Stimulated activated CD4-positive, alpha-beta T cell treated with anti-CD3 and anti-CD28 coated beads, Interleukin-4, amount 100 ng/mL, for 4 hours (primary cell): ENCODE results near the gene RAP1GAP.
A peak's percentile ranks its signal among the peaks of the same experiment; 100 is the strongest.

ENCODE experiments used
- DNase-seq, 2 experiments: peaks; one replicate each; pipeline ENCODE4 v3.0.0-alpha.2; 2020

Gene RAP1GAP

DNA sequence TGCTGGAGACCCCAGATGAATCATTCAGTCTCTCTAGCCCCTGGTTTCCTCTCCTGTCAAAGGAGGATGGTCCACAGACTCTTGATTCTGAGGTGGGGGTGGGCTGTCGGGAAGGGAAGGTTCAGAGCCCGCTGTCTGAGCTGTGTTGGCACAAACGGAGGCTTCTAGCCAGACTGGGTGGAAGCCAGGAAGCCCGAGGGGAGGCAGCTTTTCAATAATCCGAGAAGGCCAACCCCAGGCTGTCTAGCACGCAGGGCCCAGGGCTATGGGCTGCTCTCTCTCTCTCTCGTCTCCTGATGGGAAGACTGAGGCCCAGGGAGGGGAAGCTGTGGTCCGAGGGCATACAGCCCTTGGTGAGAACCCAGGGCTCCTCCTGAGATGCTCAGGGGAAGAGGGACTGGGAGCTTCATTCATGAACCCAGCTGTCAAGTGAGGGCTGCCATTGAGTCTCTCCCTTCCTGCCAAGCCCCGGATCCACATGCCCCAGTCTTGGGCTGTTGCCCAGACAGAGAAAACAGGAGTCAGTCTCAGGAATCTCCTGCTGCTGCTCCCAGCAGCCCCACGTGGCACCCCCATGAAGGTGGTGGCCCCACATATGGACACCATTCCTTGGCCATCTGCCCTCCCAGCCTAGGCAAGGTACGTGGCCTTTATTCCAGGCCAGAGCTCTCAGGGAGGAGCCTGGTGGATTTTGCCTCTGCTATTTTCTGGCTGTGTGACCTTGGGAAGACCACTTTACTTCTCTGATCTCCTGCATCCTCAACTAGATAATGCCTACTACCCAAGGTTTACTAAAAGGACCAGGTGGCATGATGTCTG lies 44.4 kb downstream of the RAP1GAP start:
- DNase-seq: no peak

DNA sequence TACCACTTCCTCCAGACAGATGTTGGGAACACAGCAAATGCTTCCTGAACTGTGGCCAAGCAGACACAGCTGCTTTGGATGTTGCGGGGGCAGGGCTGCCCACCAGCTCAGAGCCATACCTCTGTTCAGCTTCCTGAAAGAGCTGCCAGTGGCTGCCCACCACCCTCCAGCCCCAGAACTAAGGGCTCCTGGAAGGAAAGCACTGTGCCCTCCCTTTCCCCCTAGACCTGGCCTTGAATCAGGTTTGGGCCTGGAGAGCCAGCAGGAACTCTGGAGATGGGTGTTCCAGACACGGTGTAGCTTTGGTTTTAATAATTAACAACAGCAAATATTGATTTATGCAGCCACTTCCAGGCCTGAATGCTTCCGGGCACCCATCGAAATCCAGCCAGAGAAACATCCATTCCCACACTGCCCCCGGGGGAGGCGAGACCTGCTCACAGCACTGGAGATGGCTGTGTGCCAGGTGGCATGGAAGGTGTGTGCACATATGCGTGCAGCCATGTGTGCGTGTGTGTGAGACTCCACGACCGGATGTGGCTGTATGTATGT lies 45.7 kb downstream of the RAP1GAP start:
- DNase-seq: no peak

DNA sequence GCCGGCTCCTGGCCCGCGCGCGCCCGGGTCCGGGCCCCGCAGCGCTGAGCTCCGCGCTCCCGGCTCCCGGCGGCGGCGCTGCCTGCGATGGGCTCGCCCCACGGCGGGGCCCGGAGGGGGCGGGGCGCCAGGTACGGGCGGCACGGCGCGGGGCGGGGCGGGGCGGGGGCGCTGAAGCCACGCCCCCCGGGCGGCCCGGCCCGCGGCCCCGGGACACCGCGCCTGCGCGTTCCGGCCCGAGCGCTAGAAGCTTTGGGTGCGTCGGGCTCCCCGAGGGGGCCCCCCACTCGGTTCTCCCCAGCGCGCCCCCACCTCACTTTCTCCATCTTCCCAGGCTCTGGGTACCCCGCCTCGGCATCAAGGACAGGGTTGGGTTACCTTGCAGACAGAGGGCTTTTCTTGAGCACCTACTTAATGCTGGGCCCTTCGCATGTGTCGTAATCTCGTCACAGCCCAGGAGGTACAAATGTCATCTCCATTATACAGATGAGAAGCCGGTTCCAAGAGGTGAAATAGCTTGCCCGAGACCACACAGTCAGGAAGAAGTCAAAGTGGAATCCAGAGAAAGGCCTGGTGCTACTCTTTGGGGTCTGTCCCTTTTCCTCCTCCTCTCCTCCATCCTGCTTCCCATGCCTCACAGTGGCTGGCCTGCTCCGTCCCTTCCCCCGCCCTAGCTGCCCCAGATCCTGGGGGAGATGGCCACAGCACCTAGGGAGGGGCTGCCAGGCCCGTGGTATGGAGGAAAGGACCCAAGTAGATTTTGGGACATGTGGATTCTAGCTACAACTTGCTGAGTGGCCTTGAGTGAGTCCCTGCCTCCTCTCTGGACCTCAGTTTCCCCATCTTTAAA lies 46.5 kb downstream of the RAP1GAP start:
- DNase-seq: peak; percentile 38 to 67

DNA sequence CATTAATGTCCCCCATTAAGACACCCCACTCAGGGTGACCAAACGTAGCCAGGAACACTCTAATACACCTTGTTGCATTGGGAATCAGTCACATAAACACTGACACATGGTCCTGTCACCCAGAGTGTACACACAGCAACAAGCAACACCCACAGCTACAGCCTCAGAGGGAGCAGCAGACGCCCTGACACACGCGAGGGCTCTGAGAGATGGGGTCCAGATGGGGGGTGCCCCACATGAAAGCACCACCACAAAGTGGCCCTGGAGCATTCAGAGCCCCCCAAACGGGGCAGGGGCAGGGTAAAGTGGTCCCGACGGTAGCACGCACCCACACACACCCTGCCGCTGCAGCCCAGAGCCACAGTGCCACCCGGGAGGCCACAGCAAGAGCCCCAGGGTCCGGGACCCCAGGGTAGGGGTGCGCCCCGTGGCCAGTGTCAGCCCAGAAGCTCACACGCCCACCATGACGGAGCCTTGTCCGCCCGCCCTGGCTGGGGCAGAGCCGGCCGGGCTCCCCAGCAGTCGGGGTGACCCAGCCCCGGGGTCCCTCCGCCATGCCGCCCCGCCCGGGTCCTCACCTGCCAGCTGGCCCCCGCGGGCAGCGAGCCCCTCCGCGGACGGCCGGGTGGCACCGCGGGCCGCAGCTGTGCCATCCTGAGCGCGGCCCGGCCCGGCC lies 47.3 kb downstream of the RAP1GAP start:
- no peak for DNase-seq

DNA sequence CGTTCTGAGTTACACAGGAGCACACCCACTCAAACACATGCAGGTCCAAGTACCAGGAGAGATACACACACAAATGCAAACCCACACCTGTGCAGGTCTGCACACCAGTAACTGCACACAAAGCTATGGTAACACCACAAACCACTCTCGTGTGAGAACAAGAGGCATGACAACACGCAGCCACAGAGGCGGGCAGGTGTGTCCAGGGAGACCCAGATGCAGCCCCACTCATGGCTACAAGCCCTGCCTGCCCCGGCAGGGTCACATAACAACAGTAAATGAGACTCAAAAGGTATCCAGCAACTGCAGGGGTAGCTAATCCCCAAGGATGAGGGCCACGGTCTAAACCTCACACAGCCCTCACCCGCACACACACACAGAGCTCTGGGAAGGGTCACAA lies 48.1 kb downstream of the RAP1GAP start:
- no peak for DNase-seq

DNA sequence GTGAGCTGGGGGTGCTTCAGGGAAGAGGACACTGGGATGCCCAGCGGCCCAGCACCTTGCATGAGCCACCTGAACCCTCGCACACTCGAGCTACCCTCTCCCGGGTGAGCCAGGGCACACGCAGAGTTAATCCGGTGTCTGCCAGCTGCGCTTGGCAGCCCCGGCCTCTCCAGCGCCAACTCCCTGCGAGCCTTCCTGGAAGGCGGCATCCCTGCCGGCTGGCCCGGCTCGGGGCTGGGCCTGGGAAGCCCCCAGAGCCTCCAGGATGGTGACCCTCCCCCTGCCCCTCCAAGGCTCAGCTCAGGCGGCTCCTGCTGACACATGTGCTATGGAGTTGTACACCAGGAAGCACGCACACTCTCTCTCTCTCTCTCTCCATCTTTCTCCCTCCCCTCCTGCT lies 48.7 kb downstream of the RAP1GAP start:
- no peak for DNase-seq

DNA sequence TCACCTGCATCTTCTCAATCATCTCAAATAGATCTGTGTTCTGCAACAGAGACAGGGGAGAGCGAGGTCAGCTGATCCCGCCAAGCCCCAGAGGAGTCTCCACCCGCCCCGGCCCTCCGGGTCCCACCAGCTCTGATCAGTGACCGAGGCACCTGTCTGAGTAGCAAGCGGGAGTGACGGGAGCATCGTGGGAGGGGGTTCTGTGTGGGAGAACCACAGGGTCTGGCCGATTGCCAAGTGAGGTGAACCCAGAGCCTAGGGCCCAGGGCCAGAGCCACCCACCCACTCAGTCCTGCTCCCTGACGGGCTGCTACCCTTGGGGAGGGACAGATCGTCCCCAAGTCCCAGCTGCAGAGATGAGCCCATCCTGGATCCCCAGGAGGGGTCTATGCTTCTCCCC lies 49.1 kb downstream of the RAP1GAP start:
- no peak for DNase-seq

DNA sequence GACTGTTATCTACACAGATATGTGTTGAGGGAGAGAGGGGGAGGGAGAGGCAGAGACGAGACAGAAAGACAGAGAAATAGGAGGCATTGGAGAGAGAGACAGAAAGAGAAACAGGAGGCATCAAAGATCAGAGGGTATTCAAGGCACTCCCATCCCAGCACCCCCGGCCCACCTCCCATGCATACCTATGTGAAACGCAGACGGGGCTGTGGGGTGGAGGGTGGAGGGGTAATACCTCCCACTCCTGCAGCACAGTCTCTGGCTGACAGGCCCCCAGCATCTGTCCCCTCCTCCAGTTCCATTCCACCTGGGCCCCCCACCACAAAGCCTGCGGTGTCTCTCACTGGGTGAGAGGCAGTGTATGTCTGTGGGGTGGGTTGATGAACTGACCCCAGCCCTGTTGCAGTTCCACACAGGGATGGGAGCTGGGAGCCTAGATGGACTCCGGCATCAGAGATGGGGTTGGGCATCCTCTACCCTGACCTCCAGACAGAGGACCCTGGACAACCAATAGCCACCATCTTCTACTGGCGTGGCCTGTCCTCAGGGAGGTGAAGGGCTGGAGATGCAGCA lies 49.7 kb downstream of the RAP1GAP start:
- no peak for DNase-seq

DNA sequence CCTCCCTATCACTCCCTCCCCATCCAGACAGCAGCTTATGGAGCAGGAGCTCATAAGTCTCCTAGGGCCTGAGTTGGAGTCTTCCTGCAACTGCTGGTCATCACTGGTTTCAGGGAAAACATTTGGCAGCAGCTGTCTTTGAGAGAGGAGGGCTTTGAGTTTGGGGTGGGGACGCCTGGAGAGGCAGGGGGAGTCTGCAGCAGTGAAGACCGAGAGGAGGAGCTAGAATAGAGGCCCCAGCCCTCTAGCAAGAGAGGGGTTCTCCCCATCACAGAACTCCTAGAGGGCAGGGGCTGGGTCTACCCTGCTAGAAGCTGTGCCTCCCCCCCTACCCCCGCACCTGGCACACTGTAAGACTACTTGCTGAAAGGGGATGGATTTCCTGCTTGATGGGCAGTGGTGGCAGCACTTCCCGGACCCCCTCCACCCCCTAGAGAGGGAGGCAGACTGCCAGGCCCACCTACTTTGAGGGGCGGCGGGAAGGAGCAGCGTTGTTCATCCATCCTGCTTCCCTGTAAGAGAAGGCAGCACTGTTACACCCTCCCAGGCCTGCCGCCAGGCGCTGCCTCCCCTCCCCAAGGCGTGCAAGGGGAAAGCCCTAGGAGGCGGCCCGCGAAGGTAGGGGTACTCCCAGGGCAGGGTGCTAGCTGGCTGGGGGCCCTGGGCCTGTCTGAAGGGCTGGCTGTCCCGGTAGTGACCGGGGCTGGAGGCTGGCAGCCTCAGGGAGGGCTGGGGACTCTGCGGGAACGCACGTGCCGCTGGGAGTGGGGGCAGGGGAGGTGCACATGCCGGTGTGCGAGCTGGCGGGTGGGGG lies 50.4 kb downstream of the RAP1GAP start:
- DNase-seq: no peak

DNA sequence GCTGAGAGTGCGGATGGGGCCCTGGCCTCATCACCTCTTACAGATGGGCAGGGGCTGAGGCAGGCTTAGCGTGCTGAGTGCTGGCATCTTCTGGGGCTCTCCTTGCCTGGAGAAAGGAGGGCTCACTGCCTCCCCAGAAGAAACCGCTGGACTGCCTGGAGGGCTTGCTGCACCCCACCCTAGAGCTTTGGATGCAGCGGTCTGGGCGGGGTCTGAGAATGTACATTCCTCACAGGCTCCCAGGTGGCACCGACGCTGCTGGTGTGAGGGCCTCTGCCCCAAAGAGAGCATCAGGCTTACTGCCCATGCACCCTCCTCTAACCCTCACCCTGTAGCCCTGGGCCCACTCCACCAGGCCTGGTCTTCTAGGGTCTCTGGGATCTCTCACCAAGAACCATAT lies 51.1 kb downstream of the RAP1GAP start:
- DNase-seq: no peak

DNA sequence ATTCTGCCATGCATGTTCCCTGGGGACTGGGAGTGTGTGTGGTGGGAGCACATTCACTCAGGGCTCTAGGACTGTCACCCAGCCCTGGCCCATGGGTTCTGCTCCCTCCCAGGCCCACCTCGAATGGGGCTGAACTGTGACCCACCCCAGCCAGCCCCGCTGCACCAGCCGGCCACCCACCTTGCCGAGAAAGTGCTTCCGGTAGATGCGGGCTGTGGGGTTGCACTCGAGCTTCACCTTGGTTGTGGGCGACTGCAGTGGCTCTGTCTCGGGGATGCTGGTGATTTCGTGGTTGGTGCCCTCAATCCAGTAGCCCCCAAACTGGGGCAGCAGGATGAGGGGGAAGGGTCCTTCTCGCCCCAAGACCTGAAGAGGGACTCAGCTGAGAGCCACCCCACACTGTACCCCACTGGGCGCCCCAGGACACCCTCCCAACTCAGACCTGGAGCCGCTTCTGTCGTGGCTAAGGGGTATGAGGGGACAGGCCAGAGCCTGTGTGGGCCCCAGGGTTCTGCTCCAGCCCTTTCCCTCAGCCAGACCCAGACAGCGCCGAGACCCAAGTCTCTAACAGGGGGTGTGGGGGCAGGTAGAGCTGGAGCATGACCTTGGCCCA lies 51.9 kb downstream of the RAP1GAP start:
- no peak for DNase-seq

DNA sequence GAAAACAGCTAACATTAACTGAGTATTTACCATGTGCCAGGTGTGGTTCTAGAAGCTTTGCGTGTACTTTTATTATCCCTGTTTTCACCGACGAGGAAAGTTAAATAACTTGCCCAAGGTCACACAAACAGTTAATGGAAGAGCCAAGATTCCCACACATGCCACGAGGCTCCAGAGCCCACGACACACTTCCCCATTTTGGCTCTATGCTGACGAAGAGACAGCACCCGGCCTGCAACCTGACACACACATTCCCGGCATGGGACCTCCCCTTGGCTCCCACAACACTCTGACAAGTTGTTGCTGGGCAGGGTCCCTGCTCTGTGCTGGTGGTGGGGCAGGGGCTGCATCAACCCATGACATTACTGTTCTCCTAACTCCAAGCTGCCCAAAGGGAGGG lies 52.8 kb downstream of the RAP1GAP start:
- DNase-seq: no peak

DNA sequence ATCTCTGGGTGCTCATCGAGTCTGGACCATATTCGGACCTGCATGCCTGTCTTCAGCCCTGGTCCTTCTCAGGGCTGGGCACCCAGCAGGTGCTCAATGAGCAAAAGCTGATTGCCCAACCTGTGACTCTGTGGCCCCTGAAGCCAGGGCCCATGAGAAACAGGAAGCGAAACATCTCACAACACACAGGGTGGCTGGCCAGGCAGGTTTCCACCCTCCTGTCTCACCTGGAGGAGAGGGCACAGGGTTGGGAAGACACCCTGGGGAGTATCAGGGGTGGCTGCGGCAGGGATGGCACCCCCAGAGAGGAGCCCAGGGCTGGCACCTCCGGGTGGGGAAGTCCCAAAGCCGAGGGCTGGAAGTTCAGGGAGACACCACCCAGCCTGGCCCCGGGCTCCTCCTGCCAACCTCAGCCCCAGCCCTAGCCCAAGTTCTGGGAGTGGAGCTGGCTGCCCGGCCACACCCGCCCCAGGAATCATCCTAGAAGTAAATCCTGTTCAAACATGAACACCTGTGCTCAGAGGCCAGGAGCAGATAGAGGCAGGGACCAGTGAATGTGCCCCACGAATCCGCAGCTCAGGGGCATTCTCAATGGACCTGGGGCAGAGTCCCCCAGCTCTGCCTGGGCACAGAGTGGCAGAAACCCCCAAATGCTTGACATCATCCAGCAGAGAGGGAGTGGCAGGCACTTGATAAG lies 54.6 kb downstream of the RAP1GAP start:
- no peak for DNase-seq

DNA sequence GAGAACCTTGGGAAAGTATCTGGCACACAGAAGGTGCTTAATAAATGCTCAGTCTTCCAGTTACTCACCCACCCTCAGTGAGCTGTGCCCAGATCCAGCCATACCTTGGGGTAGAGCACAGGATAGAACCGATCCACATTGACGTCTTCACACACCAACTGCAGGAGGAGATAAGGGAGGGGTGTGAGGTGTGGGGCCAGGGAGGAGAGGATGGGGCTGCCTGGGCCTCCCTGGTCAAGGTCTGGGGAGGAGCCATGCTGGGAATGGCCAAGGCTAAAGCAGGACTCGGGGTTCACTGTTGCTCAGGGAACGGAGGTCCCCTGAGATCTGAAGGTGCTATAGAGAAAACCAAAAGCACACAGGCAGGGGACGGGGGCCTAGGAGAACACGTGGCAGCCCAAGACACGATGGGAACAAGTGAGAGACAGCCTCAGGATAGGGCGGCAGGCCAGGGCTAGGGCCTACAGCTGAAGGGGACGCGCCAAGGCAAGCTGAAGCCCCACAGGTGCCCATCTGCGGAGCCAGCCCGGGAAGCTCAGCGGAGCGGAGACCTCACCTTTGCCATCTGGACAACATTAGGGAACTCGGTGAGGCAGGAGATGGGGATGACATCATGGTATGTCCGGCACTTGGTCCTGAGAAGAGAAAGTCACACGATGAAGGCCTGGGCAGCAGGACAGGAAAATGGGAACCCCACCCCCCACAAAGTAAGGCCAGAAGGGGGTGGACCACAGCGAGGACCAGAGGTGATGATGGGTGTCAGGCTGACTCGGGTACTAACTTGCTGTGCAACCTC lies 55.9 kb downstream of the RAP1GAP start:
- no peak for DNase-seq

DNA sequence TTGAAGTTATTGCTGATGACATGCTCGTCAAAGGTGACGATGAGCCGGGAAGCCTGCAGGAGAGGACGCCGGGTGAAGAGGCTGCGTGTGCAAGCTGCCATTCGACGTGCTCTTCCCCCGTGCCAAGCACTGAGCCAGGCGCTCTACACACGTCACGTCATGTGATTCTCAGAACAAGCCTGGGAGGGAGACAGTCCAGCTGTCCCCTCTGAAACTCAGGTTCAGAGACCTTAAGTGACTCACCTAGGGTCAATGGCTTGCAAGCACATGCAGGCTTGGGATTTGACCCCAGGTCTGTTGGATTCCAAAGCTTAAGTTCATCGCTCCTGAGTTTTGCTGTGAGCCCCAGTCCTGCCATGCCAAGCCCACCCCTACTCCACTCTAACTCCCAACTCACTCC lies 57.1 kb downstream of the RAP1GAP start:
- no peak for DNase-seq

DNA sequence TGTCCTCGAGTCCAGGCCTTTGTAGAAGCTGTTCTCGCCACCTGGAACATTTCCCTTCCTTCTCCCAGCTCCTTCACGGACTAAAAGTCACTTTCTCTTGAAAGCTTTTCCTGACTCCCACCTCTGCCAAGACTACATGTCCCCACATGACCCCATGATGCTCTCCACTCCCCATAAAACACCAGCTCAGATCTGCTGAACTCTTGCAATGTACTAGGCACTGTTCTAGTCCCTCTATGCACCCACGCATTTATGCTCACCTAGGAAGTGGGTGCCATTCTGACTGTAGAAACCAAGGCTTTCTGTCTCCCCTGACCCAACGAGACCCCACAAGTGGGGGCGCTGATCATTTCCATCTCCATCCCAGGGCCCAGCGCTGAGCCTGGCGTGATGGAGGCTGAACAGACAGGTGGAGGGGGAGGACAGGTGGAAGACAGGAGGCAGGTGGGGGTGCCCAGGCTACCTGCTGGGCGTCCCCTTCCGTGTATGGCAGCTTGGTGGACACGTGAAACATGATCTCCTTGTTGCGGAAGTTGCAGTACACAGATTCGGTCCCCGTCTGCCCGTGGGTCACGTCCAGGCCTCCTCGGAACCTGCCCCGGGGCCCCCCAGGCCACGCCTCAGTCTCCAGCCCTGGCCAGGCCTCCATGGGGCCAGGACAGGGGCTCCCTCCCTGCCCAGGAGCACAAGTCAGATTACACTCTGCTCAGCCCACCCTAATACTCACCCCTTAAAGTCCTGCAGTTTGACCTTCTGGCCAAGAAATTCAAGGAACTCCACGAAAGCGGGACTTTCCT lies 58.0 kb downstream of the RAP1GAP start:
- DNase-seq: no peak

DNA sequence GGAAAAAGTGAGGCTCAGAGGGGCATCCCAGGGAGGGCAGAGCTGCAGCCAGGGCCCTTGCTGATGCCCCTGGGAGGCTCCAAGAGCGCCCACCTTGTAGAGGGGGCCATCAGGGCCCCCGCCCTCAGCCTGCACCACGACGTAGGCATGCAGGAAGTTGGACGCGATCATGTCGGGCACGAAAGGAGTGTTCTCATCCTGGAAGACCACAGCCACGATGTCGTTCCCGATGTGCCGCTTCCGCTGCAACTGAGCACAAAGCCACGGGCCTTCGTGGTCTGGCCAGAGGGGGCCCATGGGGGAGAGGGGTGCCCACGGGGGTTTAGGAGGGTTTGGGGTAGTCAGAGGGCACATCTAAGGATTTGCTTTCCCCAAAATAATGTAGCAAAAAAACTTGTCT lies 59.1 kb downstream of the RAP1GAP start:
- no peak for DNase-seq

DNA sequence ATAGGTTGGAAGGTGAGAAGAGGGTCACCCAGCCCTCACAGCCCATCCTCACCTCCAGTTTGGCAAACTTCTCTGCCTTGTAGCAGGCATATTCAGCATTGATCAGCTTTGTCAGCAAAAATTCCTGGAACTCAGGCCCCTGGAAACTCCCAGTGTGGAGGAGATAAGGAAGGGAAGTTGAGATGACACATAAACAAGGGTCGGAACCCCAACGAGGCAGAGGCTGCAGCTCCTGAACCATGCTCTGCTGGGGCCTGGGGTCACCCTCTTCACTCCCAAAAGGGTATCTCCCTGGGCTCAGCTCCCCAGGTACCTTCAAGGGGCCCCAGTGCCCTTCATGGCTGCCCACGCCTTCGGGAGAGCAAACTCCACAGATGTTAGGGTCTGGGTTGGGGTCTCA lies 60.4 kb downstream of the RAP1GAP start:
- DNase-seq: no peak
